Medulla oblongata (tissue), 1 donor: ENCODE measurements around the gene ASIC4.

Experiments used
- DNase-seq: peaks from one replicate; pipeline ENCODE4 v3.0.0-alpha.2; 2015; ENCODE audit errors: extremely low spot score

ASIC4 gene

GRCh38 chr2:219515874-219516629, 1.8 kb downstream of the ASIC4 start:
- DNase-seq: no peak

- no peak for DNase-seq
Measured at GRCh38 chr2:219516888-219517287, 2.6 kb downstream of the ASIC4 start.

GRCh38 chr2:219517954-219518778, 3.9 kb downstream of the ASIC4 start:
- DNase-seq: no peak

- no peak for DNase-seq
Measured at GRCh38 chr2:219519526-219519916, 5.2 kb downstream of the ASIC4 start.

GRCh38 chr2:219520079-219520478, 5.8 kb downstream of the ASIC4 start:
- DNase-seq: no peak

DNA sequence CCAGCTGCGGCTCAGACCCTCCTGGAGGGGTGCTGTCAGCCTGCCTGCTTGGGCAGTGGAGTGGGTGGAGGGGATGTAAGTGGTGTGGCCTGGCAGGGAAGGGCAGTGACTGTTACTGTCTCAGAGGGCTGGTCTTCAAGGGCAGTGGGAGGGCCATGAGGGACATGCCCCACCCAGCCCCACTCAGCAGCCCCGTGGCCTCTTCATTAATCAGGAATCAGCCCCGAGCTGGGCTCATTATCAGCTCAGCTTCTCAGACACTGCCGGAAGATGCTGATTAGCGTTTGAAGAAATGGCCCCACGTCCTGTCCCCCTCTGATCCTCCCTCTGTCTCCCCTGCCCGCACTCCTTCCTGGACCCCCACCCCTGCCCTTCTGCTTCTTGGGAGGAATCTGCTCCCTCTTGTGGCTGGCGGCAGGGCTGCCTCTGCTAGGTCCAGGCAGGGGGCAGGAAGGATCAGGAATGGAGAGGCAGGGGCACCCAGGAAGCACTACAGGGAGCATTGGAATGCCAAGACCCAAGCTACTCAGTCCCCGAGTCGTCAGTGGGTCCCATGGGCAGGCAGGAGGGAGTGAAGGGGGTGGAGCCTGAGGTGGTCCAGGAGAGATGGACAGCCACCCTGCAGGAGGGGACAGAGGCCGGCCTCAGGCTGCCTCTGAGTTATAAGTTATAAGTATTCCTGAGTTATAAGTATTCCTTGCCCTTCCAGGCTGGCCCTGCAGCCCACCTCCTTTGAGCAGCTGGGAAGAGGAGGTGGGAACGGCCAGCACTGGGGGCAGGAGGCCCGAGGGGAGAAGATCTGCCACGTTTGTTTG, 7.0 kb downstream of the ASIC4 start:
- no peak for DNase-seq

- DNase-seq: no peak
Measured at GRCh38 chr2:219522111-219523030, 8.1 kb downstream of the ASIC4 start.

- no peak for DNase-seq
Measured at GRCh38 chr2:219523031-219523671, 8.9 kb downstream of the ASIC4 start.

GRCh38 chr2:219524817-219525216, 10.5 kb downstream of the ASIC4 start:
- DNase-seq: no peak

- DNase-seq: no peak
Measured at GRCh38 chr2:219525533-219526232, 11.4 kb downstream of the ASIC4 start.

DNA sequence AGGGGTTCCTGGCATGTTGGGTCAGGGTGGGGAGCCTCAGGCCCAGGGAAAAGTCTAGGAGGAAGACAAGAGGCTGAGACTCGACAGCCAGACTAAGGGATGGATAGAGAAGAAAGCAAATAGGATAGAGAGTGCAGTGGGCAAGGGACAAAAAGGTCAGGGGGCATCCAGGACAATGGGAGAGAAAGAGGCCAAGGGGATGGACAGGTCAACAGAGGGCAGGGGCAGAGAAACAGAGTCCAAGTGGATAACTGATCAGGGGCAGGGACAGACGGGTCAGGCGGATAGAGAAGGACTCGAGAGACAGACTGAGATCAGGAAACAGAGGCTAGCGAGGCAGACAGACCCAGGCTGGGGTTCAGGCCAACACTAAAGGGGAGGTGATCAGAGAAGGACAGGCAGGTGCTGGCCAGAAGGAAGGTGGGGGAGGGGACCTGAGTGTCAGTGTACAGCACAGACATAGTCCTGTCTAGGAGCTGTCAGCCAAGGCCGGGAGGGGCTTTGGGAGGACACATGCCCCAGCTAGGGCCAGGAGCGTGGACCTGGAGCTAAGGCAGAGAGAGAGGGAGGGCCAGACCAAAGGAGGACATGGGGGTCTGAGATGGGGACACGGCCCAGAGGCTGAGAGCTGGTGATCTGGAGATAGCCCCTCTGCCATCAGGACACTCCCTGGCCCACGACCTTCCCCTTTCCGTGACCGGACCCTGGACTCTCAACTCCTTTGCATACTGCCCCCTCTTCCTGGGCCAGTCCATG, 12.2 kb downstream of the ASIC4 start:
- no peak for DNase-seq

DNA sequence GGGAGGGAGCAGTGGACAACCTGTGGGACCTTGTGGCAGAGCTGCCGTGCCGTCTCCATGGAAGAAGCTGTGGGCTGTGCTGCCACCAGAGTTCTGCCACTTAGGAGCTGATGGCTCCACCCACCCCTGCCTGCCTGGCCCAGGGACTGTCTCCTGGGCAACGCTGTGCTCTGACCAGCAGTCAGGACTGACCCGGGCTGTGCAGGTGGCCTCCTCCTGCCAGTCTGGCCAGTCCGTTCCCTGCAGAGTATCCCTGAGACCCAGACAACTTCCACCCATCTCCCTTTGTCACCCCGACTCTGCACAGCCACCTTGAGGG, 12.8 kb downstream of the ASIC4 start:
- DNase-seq: no peak

GRCh38 chr2:219527472-219527871, 13.2 kb downstream of the ASIC4 start:
- no peak for DNase-seq

- peak; percentile 91 for DNase-seq
Measured at GRCh38 chr2:219530048-219530963, 16.0 kb downstream of the ASIC4 start.

- no peak for DNase-seq
Measured at GRCh38 chr2:219531639-219532377, 17.5 kb downstream of the ASIC4 start.

- no peak for DNase-seq
Measured at GRCh38 chr2:219532378-219532649, 18.0 kb downstream of the ASIC4 start.

DNA sequence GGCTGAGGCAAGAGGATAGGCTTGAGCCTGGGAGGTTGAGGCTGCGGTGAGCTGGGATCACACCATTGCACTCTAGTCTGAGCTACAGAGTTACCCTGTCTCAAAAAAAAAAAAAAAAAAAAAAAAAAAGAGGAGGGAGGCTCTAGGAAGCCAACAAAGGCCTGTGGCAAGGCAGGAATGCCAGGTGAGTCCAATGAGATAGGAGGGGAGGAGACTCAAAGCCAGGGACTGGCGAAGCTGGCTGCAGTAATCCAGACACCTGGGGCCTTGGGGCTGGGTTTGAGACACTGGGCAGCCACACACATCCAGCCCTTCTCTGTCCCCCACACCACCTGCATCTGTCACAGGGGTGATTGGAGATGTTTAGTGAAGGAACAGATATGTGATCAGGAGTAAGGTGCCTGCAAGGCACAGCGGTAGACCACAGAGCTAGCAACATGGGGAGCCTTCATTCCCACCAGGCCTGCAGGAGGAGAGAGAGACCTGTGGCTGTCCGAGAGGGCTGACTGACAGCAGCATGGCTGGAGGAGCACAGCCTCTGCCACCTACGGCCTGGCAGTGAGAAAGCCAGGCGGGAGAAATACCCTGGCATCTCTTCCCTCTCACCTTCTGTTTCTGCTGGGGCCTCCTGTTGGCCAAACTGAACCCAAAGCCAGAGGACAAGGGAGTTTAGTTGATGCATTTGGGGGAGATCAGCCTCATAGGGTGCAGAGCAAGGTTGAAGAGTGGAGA, 19.8 kb downstream of the ASIC4 start:
- DNase-seq: no peak
